ENCODE data around the gene LRATD1. TPM values are rescaled to one million over a fixed set of nuclear protein-coding genes. Genes with fewer than 3 reads are reported as not detected.
"Not testable (repeated sequence)": the region's sequence is repeated elsewhere in the genome, so short reads cannot be mapped to it uniquely, and the experiment has no call there.

The LRATD1 gene
- total RNA-seq, 2 experiments from 2014 or later = not detected

DNA sequence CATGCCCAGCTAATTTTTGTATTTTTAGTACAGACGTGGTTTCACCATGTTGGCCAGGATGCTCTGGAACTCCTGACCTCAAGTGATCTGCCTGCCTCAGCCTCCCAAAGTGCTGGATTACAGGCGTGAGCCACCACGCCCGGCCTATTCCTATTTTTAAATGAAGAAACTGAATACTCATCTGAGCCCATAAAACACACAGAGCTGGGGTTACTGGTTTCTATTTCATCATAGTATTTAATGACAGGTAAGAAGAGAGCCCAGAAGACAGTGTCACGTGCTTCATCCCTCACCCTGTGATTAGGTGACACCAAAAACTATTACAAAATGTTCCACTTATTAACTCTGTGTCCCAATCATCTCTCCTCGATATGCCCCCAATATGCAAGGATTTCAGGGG is 15.6 kb upstream of the LRATD1 start:
- Mint-ChIP-seq H3K4me3 (no peak overlapping the region), H3K27me3 (peaks cover 2% of the 10 kb centered on the region), H3K4me1 (no peaks in the 10 kb centered on the region), H3K27ac (no peak overlapping the region), H3K9me3 (ENCODE audit: low read depth) (no peaks in the 10 kb centered on the region), H3K36me3 (ENCODE audit: low read depth) (no peaks in the 10 kb centered on the region)
- intact Hi-C loops (cut with DNase I, micrococcal nuclease) = no loop called here
- no peak for DNase-seq
- POLR2A ChIA-PET = no interaction called here
- CTCF ChIA-PET = no interaction called here
- no peak for ATAC-seq

DNA sequence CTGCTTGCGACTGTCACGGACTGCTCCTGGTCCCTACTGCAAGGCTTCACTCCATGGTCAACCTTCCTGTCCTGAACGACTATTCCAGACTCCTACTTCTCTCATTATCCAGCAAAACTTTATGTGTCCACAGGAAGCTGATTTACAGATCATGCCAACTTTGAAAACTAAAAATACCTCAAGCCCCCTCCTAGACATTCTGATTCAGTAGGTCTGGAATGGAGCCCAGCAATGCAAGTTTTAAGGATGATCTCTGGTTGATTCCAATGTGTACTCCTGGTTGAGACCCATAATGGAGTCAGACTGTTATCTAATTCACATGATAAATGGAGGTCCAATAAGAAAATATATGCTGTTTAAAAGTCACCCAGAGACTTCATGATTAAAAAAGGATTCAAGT is 13.1 kb upstream of the LRATD1 start:
- H3K9me3 Mint-ChIP-seq (ENCODE audit: low read depth) = no peaks in the 10 kb centered on the region
- POLR2A ChIA-PET = no interaction called here
- intact Hi-C loops (cut with DNase I, micrococcal nuclease) = no loop called here

DNA sequence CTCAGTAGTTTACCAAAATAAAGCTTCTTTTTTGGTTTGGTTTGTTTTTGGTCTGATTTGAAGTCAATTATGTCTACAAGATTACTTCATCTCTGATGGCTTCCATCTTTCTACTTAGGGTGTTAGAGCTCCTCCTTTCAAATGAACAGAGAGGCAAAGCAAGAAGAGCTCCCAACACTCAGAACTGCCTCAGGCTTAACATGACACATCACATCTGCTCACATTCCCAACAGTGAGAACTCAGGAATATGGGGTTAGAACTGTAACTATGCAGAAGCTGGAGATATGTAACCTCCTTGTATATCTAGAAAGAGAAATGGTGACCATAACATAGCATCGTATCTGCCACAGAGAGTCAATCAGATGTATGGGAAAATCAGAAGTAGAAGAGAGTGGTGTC is 11.4 kb upstream of the LRATD1 start:
- no peaks in the 10 kb centered on the region for H3K9me3 Mint-ChIP-seq (ENCODE audit: low read depth)
- DNase-seq = no peak
- H3K4me3 Mint-ChIP-seq = no peak overlapping the region
- no peak for ATAC-seq
- peaks cover 2% of the 10 kb centered on the region for H3K27me3 Mint-ChIP-seq
- H3K4me1 Mint-ChIP-seq = no peaks in the 10 kb centered on the region
- intact Hi-C loops (cut with DNase I, micrococcal nuclease) = no loop called here
- POLR2A ChIA-PET = no interaction called here
- CTCF ChIA-PET = interaction anchor here (0.7 to 0.8 kb wide), 2 partner anchors 76 to 647 kb away, joined by 3 read pairs; no protein-coding TSS in a partner anchor
- H3K36me3 Mint-ChIP-seq (ENCODE audit: low read depth) = no peaks in the 10 kb centered on the region
- no peak overlapping the region for H3K27ac Mint-ChIP-seq

More for the DNA sequence above, 13.1 kb upstream of the LRATD1 start:
- H3K36me3 Mint-ChIP-seq (ENCODE audit: low read depth) = no peaks in the 10 kb centered on the region
- CTCF ChIA-PET = no interaction called here
- H3K27me3 Mint-ChIP-seq = peaks cover 2% of the 10 kb centered on the region
- no peak overlapping the region for H3K4me3 Mint-ChIP-seq
- no peak for ATAC-seq
- no peaks in the 10 kb centered on the region for H3K4me1 Mint-ChIP-seq
- DNase-seq = no peak
- H3K27ac Mint-ChIP-seq = no peak overlapping the region

DNA sequence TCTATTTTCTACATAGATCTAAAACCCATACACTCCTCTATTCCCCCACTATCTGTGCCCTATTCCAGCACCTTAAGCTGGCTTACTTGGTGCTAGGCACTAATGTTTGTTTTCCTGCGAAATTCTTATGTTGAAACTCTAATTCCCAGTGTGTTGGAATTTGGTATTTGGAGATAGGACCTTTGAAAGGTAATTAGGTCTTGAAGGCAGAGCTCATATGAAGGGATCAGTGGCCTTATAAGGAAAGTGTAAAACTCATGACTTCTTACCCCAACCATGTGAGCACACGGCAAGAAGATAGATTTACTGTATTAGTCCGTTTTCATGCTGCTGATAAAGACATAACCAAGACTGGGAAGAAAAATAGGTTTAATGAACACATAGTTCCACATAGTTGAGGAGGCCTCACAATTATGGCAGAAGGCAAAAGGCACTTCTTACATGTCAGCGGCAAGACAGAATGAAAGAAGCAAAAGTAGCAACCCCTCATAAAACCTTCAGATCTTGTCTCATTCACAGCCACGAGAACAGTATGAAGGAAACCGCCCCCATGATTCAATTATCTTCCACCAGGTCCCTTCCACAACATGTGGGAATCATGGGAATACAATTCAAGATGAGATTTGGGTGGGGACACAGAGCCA is 10.5 kb upstream of the LRATD1 start:
- peaks cover 2% of the 10 kb centered on the region for H3K27me3 Mint-ChIP-seq
- H3K4me3 Mint-ChIP-seq = no peak overlapping the region
- DNase-seq (no peak), ATAC-seq (no peak)
- no peak overlapping the region for H3K27ac Mint-ChIP-seq
- H3K9me3 Mint-ChIP-seq (ENCODE audit: low read depth) = no peaks in the 10 kb centered on the region
- no peaks in the 10 kb centered on the region for H3K36me3 Mint-ChIP-seq (ENCODE audit: low read depth)
- ChIA-PET POLR2A (no interaction called here), CTCF (interaction anchor here (0.7 kb wide), 1 partner anchor 648 kb away, joined by 3 read pairs; no protein-coding TSS in a partner anchor)
- H3K4me1 Mint-ChIP-seq = no peaks in the 10 kb centered on the region
- intact Hi-C loops (cut with DNase I, micrococcal nuclease) = no loop called here

DNA sequence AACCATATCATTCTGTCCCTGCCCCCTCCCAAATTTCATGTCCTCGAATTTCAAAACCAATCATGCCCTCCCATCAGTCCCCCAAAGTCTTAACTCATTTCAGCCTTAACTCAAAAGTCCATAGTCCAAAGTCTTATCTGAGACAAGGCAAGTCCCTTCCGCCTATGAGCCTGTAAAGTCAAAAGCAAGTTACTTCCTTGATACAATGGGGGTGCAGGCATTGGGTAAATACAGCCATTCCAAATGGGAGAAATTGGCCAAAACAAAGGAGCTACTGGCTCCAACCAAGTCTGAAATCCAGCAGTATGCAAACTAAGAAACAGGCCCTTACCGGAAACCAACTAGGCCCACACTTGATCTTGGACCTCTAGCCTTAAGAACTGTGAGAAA is 10.0 kb upstream of the LRATD1 start:
- DNase-seq; POLR2A ChIA-PET; H3K4me1 Mint-ChIP-seq; H3K9me3 Mint-ChIP-seq (ENCODE audit: low read depth); intact Hi-C loops (cut with DNase I, micrococcal nuclease); ATAC-seq; H3K36me3 Mint-ChIP-seq (ENCODE audit: low read depth); H3K27me3 Mint-ChIP-seq; H3K4me3 Mint-ChIP-seq; CTCF ChIA-PET; H3K27ac Mint-ChIP-seq: not testable (repeated sequence)

DNA sequence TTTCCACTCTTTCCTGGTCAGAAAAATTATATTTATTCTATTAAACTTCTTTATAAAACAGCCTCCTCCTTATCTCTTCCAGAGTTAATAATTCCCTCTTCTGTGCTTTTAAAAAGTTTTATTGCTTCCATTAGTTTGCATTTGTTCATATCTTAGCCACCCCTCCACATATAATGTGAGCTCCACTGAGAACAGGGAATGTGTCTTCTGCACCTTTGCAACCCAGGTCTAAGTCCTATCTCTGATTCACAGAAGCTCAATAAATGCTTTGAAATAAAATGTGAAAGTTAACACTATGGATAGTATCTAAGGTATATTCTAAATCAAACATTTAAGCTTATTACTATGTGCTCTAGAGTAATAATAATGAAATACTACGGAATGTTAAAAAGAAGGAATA is 9.3 kb upstream of the LRATD1 start:
- no peak overlapping the region for H3K27ac Mint-ChIP-seq
- no peaks in the 10 kb centered on the region for H3K4me1 Mint-ChIP-seq
- ChIA-PET POLR2A (no interaction called here), CTCF (no interaction called here)
- H3K4me3 Mint-ChIP-seq = no peak overlapping the region
- no peak for DNase-seq
- peaks cover 3% of the 10 kb centered on the region for H3K27me3 Mint-ChIP-seq
- intact Hi-C loops (cut with DNase I, micrococcal nuclease) = no loop called here
- H3K9me3 Mint-ChIP-seq (ENCODE audit: low read depth) = no peaks in the 10 kb centered on the region
- no peak for ATAC-seq
- H3K36me3 Mint-ChIP-seq (ENCODE audit: low read depth) = no peaks in the 10 kb centered on the region

DNA sequence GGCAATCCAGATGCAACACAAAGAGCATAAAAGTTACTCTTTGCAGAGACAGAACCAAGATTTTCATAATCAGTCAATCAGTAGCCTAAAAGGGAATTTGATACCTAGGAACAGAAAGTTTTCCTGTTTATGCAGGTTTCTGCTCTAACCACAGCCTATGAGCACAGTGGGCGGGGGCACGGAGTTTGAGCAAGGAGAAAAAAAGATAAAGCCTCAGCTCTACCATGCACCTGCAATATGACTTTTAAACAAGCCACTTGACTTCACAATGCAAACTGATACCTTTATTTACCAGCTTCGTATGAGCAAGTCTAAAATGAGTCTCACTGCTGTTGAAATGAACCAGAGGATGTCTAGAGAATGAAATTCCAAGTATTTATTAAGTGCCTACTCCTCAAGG is 5.6 kb upstream of the LRATD1 start:
- no peak overlapping the region for H3K4me3 Mint-ChIP-seq
- no peaks in the 10 kb centered on the region for H3K4me1 Mint-ChIP-seq
- no peaks in the 10 kb centered on the region for H3K36me3 Mint-ChIP-seq (ENCODE audit: low read depth)
- peaks cover 17% of the 10 kb centered on the region for H3K27me3 Mint-ChIP-seq
- CTCF ChIA-PET = no interaction called here
- DNase-seq (no peak), ATAC-seq (no peak)
- POLR2A ChIA-PET = no interaction called here
- H3K9me3 Mint-ChIP-seq (ENCODE audit: low read depth) = no peaks in the 10 kb centered on the region
- H3K27ac Mint-ChIP-seq = no peak overlapping the region
- intact Hi-C loops (cut with DNase I, micrococcal nuclease) = no loop called here

DNA sequence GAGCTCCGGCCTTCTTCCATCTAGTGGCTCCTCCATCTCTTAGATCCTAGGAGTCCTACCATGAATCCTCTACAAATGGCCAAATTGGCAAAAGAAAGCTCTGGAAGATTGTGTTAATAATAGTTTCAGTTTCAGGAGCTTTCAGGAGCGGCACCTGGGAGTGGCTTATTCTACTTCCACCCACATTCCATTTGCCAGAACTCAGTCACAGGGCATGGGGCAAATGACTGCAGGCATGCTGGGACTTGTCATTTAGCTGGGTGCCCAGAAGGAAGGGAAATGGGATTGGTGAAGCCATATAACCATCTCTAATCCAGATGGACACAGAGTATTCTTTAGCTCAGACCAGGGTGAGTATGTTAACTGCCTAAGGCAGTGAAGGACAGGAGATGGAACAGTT is 3.6 kb upstream of the LRATD1 start:
- Mint-ChIP-seq H3K27me3 (peaks cover 25% of the 10 kb centered on the region), H3K4me3 (no peak overlapping the region), H3K36me3 (ENCODE audit: low read depth) (no peaks in the 10 kb centered on the region), H3K4me1 (peaks cover 5% of the 10 kb centered on the region), H3K9me3 (ENCODE audit: low read depth) (no peaks in the 10 kb centered on the region), H3K27ac (no peak overlapping the region)
- CTCF ChIA-PET = no interaction called here
- ATAC-seq (no peak), DNase-seq (no peak)
- POLR2A ChIA-PET = no interaction called here
- intact Hi-C loops (cut with DNase I, micrococcal nuclease) = no loop called here

DNA sequence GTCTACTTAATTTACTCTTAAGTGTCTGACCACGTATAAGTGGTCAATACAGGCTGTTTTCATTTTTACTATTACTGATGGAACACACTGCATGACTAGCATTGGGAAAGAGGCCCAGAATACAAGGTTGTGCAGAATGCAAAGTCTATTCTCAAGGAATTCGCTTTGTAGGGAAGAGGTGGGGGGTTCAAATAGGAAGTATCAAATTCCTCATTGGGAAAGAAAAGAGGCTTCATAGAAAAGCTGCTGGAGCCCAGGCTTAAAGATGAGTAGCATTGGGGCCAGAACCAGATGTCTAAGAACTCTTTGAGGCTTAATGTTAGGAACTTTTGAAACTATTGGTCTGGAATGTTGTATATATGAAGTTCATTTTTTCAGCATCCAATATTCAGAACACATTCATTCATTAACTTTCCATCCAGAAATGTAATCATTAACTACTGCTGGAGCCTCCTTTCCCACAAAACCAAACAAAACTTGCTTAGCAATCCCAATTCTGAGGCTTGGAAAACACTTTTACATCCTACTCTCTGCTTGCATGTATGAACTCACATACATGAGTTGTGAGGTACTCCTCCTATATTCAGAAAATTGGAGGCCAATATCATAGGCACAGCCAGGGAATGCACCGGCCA is 994 bp upstream of the LRATD1 start:
- H3K4me3 Mint-ChIP-seq = no peak overlapping the region
- peaks cover 5% of the 10 kb centered on the region for H3K4me1 Mint-ChIP-seq
- ATAC-seq (no peak), DNase-seq (no peak)
- no peaks in the 10 kb centered on the region for H3K36me3 Mint-ChIP-seq (ENCODE audit: low read depth)
- intact Hi-C loops (cut with DNase I, micrococcal nuclease) = no loop called here
- H3K9me3 Mint-ChIP-seq (ENCODE audit: low read depth) = no peaks in the 10 kb centered on the region
- ChIA-PET CTCF (no interaction called here), POLR2A (no interaction called here)
- H3K27me3 Mint-ChIP-seq = peaks cover 37% of the 10 kb centered on the region
- H3K27ac Mint-ChIP-seq = no peak overlapping the region

DNA sequence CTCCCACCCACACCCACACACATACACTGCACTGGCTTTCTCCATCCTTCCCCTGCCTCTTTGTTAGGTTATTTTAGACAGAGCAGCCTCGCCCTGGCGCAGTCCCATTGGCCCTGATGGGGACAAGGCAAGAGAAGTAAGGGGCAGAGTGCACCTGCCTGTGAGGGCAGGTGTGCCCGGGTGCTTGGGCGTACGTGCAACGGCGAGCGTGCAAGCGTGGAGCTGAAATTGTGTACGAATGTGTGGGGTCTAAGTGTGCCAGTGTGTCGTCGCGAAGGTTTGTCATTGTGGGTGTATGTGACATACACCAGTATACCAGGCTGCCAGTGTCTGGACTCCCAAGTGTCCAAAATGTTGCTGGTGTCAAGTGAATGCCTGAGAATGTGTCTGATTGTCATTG is 544 bp downstream of the LRATD1 start:
- Mint-ChIP-seq H3K4me1 (peaks cover 5% of the 10 kb centered on the region), H3K27ac (no peak overlapping the region), H3K27me3 (peaks cover 43% of the 10 kb centered on the region), H3K36me3 (ENCODE audit: low read depth) (no peaks in the 10 kb centered on the region), H3K9me3 (ENCODE audit: low read depth) (no peaks in the 10 kb centered on the region), H3K4me3 (no peak overlapping the region)
- intact Hi-C loops (cut with DNase I, micrococcal nuclease) = no loop called here
- DNase-seq = no peak
- ChIA-PET CTCF (no interaction called here), POLR2A (no interaction called here)
- no peak for ATAC-seq

DNA sequence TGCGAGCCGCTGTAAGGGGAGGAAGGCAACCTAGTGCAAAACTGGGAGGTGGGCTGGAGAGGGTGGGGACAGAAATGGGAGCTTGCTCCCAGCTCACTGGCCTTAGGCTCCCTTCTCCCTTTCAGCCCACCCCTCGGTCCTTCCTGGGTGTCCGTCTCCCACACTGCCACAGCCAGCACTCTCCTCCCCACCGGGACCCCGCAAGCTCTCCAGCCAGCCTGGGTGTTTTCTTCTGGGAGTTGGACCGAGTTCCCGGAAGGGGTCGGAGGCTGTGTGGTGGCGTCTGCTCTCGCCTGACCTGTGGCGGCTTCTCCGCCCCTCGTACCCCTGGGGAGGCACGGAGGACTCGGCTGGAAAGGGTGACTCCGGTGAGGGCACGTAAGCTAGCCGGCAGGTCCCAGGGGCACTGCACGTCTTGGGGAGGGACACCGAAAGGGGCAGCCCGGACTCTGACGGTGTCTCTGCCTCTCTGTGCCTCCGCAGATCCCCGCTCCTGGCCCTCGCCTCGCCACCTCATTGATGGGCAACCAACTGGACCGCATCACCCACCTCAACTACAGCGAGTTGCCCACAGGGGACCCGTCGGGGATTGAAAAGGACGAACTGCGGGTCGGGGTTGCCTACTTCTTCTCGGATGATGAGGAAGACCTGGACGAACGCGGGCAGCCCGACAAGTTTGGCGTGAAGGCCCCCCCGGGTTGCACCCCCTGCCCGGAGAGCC is 1.1 kb downstream of the LRATD1 start:
- Mint-ChIP-seq H3K27ac (no peak overlapping the region), H3K4me3 (no peak overlapping the region)

DNA sequence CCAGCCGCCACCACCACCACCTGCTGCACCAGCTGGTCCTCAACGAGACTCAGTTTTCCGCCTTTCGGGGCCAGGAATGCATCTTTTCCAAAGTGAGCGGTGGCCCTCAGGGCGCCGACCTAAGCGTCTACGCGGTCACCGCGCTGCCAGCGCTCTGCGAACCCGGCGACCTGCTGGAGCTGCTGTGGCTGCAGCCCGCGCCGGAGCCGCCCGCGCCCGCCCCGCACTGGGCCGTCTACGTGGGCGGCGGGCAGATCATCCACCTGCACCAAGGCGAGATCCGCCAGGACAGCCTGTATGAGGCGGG is 1.6 kb downstream of the LRATD1 start:
- Mint-ChIP-seq H3K4me1 (peaks cover 5% of the 10 kb centered on the region), H3K9me3 (ENCODE audit: low read depth) (no peaks in the 10 kb centered on the region), H3K27me3 (peaks cover 39% of the 10 kb centered on the region), H3K27ac (no peak overlapping the region), H3K4me3 (no peak overlapping the region), H3K36me3 (ENCODE audit: low read depth) (no peaks in the 10 kb centered on the region)
- ATAC-seq (no peak), DNase-seq (peak; percentile 3)
- POLR2A ChIA-PET = no interaction called here
- CTCF ChIA-PET = interaction anchor here (0.6 kb wide), 1 partner anchor 378 kb away, joined by 5 read pairs; no protein-coding TSS in a partner anchor
- intact Hi-C loops (cut with DNase I, micrococcal nuclease) = no loop called here

More for the DNA sequence above, 1.1 kb downstream of the LRATD1 start:
- H3K9me3 Mint-ChIP-seq (ENCODE audit: low read depth) = no peaks in the 10 kb centered on the region
- ATAC-seq = no peak
- DNase-seq = peak; percentile 5
- CTCF ChIA-PET = interaction anchor here (0.6 kb wide), 1 partner anchor 378 kb away, joined by 5 read pairs; no protein-coding TSS in a partner anchor
- H3K27me3 Mint-ChIP-seq = peaks cover 39% of the 10 kb centered on the region
- peaks cover 5% of the 10 kb centered on the region for H3K4me1 Mint-ChIP-seq
- POLR2A ChIA-PET = no interaction called here
- intact Hi-C loops (cut with DNase I, micrococcal nuclease) = no loop called here
- H3K36me3 Mint-ChIP-seq (ENCODE audit: low read depth) = no peaks in the 10 kb centered on the region

Measured in activated CD4-positive, alpha-beta T cell treated with anti-CD3 and anti-CD28 coated beads for 36 hours (primary cell).